Liver (tissue), 9 donors: ENCODE data around the gene TTI1. TPM values are rescaled to one million over a fixed set of nuclear protein-coding genes. Genes with fewer than 3 reads are reported as not detected.

Experiments used
- DNase-seq: peaks from one replicate; pipeline ENCODE4 v3.0.0-alpha.2; 2017; ENCODE audit warnings: low spot score
- H3K27ac ChIP-seq, 2 donors: one replicate each; pipeline ENCODE4 v1.7.0; 2013; ENCODE audit warnings: inconsistent platforms in 2 of 2, low read length in 2 of 2, control low read depth in 1 of 2, low read depth in 1 of 2, mild to moderate bottlenecking in 1 of 2
- H3K27me3 ChIP-seq, 4 donors: one replicate each; pipeline versions ENCODE4 v1.6.1 to v1.7.0; 2013; ENCODE audit warnings: low read length in 3 of 4, inconsistent platforms in 1 of 4, mild to moderate bottlenecking in 1 of 4, moderate library complexity in 1 of 4; ENCODE audit not compliant: control insufficient read depth in 4 of 4, insufficient read depth in 4 of 4
- H3K36me3 ChIP-seq, 4 donors: one replicate each; pipeline versions ENCODE4 v1.6.1 to v1.7.0; 2013; ENCODE audit warnings: low read length in 3 of 4, mild to moderate bottlenecking in 3 of 4, low read depth in 1 of 4, moderate library complexity in 1 of 4; ENCODE audit not compliant: control insufficient read depth in 4 of 4, insufficient read depth in 3 of 4
- H3K4me1 ChIP-seq, 4 donors: one replicate each; pipeline versions ENCODE4 v1.6.1 to v1.7.0; 2013; ENCODE audit warnings: low read length in 3 of 4, mild to moderate bottlenecking in 3 of 4, moderate library complexity in 1 of 4; ENCODE audit not compliant: control insufficient read depth in 4 of 4, insufficient read depth in 4 of 4
- H3K4me3 ChIP-seq, 3 donors: one replicate each; pipeline versions ENCODE4 v1.6.1 to v1.7.0; 2013; ENCODE audit warnings: low read length in 3 of 3, control low read depth in 1 of 3, low read depth in 1 of 3, mild to moderate bottlenecking in 1 of 3
- H3K9ac ChIP-seq, 2 donors: one replicate each; pipeline ENCODE4 v1.7.0; 2013; ENCODE audit warnings: low read length in 2 of 2, mild to moderate bottlenecking in 2 of 2, moderate library complexity in 2 of 2, control low read depth in 1 of 2, low read depth in 1 of 2
- H3K9me3 ChIP-seq, 4 donors: one replicate each; pipeline versions ENCODE4 v1.6.1 to v1.7.0; 2013; ENCODE audit warnings: low read length in 3 of 4; ENCODE audit not compliant: control insufficient read depth in 4 of 4
- EGR1 ChIP-seq, 2 donors: IDR thresholded peaks; 2 replicates each; pipeline ENCODE4 v1.6.1; 2016 to 2018; ENCODE audit warnings: antibody characterized with exemption in 2 of 2, low read depth in 2 of 2
- FOXA2 ChIP-seq: IDR thresholded peaks from 2 replicates; pipeline ENCODE4 v1.6.1; 2016; ENCODE audit warnings: antibody characterized with exemption
- GABPA ChIP-seq, 2 donors: IDR thresholded peaks in 1 of 2; conservative IDR thresholded peaks in 1 of 2; 2 replicates each; pipeline ENCODE4 v1.6.1; 2016; ENCODE audit warnings: antibody characterized with exemption in 2 of 2, mild to moderate bottlenecking in 1 of 2, moderate library complexity in 1 of 2
- NR2F2 ChIP-seq: IDR thresholded peaks from 2 replicates; pipeline ENCODE4 v1.6.1; 2016; ENCODE audit warnings: antibody characterized with exemption
- RAD21 ChIP-seq, 2 donors: IDR thresholded peaks; 2 replicates each; pipeline ENCODE4 v1.6.1; 2016; ENCODE audit warnings: antibody characterized with exemption in 2 of 2, mild to moderate bottlenecking in 2 of 2
- RXRA ChIP-seq, 2 donors: IDR thresholded peaks; 2 replicates each; pipeline ENCODE4 v1.6.1; 2017 to 2018; ENCODE audit warnings: antibody characterized with exemption in 2 of 2, mild to moderate bottlenecking in 1 of 2
- SP1 ChIP-seq: IDR thresholded peaks from 2 replicates; pipeline ENCODE4 v1.6.1; 2018; ENCODE audit warnings: antibody characterized with exemption, mild to moderate bottlenecking
- YY1 ChIP-seq: IDR thresholded peaks from 2 replicates; pipeline ENCODE4 v1.6.1; 2016; ENCODE audit warnings: antibody characterized with exemption, mild to moderate bottlenecking
- WGBS: extraction: QIAGEN DNeasy Blood & Tissue Kit; methylation state at CpG from one replicate; pipeline ENCODE4 v1.1.7; 2013; 5-methylcytosine and 5-hydroxymethylcytosine counted together
- polyA plus RNA-seq, 2 donors: library from polyadenylated mRNA; stranded (reverse) in 1 of 2; unstranded in 1 of 2; fragments of 200-250 nt in 1 of 2; fragments of >200 nt in 1 of 2; fragmentation: Nextera tagmentation in 1 of 2; extraction: Ambion mirVana in 1 of 2; gene quantifications; one replicate each; pipeline versions ENCODE4 v1.2.1 to v1.2.3, GENCODE V29; 2013 to 2015
- total RNA-seq, 2 donors: library from RNA; depleted of rRNA; stranded (reverse); fragments of >200 nt; gene quantifications; one replicate each; pipeline ENCODE4 v1.2.3, GENCODE V29; 2014
- TF ChIP-seq, protein P1 (sequence below): IDR thresholded peaks from 2 replicates; pipeline ENCODE4 v1.6.1; 2016; ENCODE audit warnings: antibody characterized with exemption
- TF ChIP-seq, protein P2 (sequence below): fragments of 150-350 bp; IDR thresholded peaks from 2 replicates; pipeline ENCODE4 v1.5.1; 2017; ENCODE audit warnings: improper control_type of control experiment, low read depth, low read length; ENCODE audit not compliant: missing input control
- TF ChIP-seq, protein P3 (sequence below): IDR thresholded peaks from 2 replicates; pipeline ENCODE4 v1.6.1; 2016; ENCODE audit warnings: antibody characterized with exemption
- donor health status: healthy.
- donor health status: healthy.
- donor health status: healthy.
- donor health status: healthy.
- donor health status: healthy.

Gene TTI1
- total and polyA plus RNA-seq, 4 donors = 4.6 to 20.4 (median 11.3) TPM

DNA sequence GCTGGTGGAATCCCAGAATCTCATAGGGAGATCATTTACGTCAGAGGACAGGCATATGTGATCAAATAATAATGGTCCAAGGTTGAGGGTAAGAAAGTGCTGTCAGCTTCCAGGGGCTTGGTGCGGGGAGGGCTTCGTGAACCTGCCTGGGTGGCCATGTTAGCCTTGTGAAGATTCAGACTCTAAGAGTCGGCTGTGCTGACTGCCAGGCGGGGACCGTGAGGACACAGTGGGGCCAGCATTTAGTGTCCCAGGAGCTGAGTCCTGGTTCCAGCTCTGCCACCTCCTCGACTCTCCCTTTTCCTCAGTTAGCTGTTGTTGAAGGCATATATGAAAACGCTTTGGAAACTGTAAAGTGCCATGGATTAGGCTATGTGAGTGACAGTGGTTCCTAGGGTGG lies 96.8 kb downstream of the TTI1 start:
- H3K27me3 ChIP-seq = no peaks in the 10 kb centered on the region
- 95% methylated on average over 8 of the region's 8 CpGs for WGBS
- H3K9me3 ChIP-seq = no peaks in the 10 kb centered on the region
- H3K9ac ChIP-seq = no peak overlapping the region
- H3K4me3 ChIP-seq = no peak overlapping the region
- no peak overlapping the region for H3K27ac ChIP-seq
- H3K4me1 ChIP-seq = peaks cover 0 to 2% (median 0%) of the 10 kb centered on the region in 4 donors
- DNase-seq = no peak
- no peaks in the 10 kb centered on the region for H3K36me3 ChIP-seq
- TF ChIP-seq, protein P1, sequence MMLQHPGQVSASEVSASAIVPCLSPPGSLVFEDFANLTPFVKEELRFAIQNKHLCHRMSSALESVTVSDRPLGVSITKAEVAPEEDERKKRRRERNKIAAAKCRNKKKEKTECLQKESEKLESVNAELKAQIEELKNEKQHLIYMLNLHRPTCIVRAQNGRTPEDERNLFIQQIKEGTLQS = no peak
- TF ChIP-seq, protein P2, sequence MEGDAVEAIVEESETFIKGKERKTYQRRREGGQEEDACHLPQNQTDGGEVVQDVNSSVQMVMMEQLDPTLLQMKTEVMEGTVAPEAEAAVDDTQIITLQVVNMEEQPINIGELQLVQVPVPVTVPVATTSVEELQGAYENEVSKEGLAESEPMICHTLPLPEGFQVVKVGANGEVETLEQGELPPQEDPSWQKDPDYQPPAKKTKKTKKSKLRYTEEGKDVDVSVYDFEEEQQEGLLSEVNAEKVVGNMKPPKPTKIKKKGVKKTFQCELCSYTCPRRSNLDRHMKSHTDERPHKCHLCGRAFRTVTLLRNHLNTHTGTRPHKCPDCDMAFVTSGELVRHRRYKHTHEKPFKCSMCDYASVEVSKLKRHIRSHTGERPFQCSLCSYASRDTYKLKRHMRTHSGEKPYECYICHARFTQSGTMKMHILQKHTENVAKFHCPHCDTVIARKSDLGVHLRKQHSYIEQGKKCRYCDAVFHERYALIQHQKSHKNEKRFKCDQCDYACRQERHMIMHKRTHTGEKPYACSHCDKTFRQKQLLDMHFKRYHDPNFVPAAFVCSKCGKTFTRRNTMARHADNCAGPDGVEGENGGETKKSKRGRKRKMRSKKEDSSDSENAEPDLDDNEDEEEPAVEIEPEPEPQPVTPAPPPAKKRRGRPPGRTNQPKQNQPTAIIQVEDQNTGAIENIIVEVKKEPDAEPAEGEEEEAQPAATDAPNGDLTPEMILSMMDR = no peak
- no peak for TF ChIP-seq RAD21 (IDR thresholded peaks at IDR 0.05)

DNA sequence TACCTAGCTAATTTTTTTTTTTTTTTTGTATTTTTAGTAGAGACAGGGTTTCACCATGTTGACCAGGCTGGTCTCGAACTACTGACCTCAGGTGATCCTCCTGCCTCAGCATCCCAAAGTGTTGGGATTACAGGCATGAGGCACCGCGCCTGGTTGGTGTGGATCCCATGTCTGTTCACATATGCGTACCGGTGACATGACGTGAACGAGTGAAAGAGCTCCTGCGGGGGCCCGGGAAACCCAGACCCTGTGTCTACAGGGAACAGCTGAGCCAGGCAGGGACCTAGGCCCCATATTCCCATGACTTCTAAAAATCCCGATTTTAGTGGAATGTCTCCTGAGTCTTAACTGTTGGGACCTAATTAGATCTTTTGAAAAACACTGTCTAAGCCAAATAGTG lies 97.2 kb downstream of the TTI1 start:
- H3K36me3 ChIP-seq = no peaks in the 10 kb centered on the region
- no peak overlapping the region for H3K9ac ChIP-seq
- 93% methylated on average over 10 of the region's 10 CpGs for WGBS
- H3K4me1 ChIP-seq = peaks cover 0 to 2% (median 0%) of the 10 kb centered on the region in 4 donors
- DNase-seq = no peak
- no peak overlapping the region for H3K4me3 ChIP-seq
- H3K27me3 ChIP-seq = no peaks in the 10 kb centered on the region
- no peak for TF ChIP-seq RXRA (IDR thresholded peaks at IDR 0.05)
- no peak overlapping the region for H3K27ac ChIP-seq
- H3K9me3 ChIP-seq = no peaks in the 10 kb centered on the region

DNA sequence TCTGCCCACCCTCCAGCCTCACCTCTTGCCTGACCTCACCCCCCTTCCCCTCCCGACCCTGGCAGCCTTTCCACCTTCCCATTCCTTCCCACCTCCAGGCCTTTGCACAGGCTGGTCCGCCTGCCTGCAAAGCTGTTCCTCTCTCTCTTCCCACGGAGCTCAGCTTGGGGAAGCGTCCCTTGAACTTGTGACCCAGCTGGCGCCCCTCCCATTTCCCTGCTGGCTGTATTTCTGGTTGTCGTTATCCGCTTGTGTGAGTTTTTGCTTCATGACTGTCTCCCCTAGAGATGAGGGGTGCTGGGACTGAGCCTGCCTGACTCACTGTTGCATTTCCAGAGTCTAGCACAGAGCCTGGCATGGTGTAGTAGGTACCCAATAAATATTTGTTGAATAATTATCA lies 97.8 kb downstream of the TTI1 start:
- no peak overlapping the region for H3K27ac ChIP-seq
- TF ChIP-seq NR2F2 (no peak), GABPA (IDR thresholded peaks at IDR 0.05 in 1 of 2, conservative IDR thresholded peaks at IDR 0.05 in 1 of 2) (no peak), FOXA2 (no peak), RAD21 (IDR thresholded peaks at IDR 0.05) (no peak), YY1 (no peak), EGR1 (IDR thresholded peaks at IDR 0.05; ENCODE audit: low read depth in 2 of 2) (no peak), SP1 (no peak)
- TF ChIP-seq, protein P3, sequence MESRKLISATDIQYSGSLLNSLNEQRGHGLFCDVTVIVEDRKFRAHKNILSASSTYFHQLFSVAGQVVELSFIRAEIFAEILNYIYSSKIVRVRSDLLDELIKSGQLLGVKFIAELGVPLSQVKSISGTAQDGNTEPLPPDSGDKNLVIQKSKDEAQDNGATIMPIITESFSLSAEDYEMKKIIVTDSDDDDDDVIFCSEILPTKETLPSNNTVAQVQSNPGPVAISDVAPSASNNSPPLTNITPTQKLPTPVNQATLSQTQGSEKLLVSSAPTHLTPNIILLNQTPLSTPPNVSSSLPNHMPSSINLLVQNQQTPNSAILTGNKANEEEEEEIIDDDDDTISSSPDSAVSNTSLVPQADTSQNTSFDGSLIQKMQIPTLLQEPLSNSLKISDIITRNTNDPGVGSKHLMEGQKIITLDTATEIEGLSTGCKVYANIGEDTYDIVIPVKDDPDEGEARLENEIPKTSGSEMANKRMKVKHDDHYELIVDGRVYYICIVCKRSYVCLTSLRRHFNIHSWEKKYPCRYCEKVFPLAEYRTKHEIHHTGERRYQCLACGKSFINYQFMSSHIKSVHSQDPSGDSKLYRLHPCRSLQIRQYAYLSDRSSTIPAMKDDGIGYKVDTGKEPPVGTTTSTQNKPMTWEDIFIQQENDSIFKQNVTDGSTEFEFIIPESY = no peak
- TF ChIP-seq, protein P1 = no peak
- no peak overlapping the region for H3K9ac ChIP-seq
- no peaks in the 10 kb centered on the region for H3K9me3 ChIP-seq
- WGBS = 44% methylated on average over 7 of the region's 7 CpGs
- no peak overlapping the region for H3K4me3 ChIP-seq
- no peaks in the 10 kb centered on the region for H3K27me3 ChIP-seq
- H3K4me1 ChIP-seq = peaks cover 0 to 2% (median 0%) of the 10 kb centered on the region in 4 donors
- no peak for DNase-seq
- no peaks in the 10 kb centered on the region for H3K36me3 ChIP-seq
